OCI-LY1 (cell line): Measurements from ENCODE around the gene GLT1D1.

Source experiments
- EZH2 ChIP-seq: fragments of 200-600 bp; sonication (generic), shearing (Covaris generic); IDR thresholded peaks from 2 replicates; pipeline ENCODE4 v1.8.0; 2017; ENCODE audit warnings: borderline replicate concordance, mixed run types, mild to moderate bottlenecking, antibody characterized with exemption, low read length, moderate library complexity, mixed read lengths
- TF ChIP-seq, protein P1 (sequence below): fragments of 200-600 bp; sonication (generic), shearing (Covaris generic); IDR thresholded peaks from 2 replicates; pipeline ENCODE4 v1.5.1; 2017; ENCODE audit warnings: mild to moderate bottlenecking, antibody characterized with exemption, low read length, moderate library complexity, mixed read lengths

DNA sequence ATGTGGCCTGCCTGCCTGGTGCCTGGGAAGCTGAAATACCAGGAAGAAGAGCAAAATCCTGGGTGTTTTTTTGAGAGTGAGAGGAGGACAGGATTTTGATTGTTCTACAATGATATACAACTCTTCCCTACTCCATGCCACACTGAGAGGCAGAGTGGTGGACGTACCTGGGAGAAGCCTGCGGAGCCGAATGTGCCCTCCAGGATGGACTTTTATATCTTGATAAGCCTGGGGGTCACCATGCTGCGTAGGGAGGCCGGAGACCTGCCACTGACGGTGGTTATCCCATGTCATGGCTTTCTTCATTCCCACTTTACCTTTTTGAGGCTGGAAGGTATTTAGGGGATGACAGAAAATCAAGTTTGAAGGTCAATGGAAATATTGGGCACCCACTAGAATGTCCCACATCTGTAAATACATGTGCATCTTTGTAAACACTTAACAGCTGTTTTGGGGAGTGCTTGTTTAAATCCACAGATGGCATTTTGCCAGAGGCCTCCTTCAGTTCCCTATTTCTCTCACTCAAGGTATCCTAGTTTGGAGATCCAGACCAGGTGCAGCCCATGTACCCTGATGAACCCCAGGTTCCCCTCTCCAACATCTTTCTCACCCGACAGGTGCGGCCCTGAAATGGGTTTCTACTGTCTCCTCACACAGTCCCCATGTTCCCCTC lies 1.1 kb upstream of the GLT1D1 start:
- TF ChIP-seq, protein P1, sequence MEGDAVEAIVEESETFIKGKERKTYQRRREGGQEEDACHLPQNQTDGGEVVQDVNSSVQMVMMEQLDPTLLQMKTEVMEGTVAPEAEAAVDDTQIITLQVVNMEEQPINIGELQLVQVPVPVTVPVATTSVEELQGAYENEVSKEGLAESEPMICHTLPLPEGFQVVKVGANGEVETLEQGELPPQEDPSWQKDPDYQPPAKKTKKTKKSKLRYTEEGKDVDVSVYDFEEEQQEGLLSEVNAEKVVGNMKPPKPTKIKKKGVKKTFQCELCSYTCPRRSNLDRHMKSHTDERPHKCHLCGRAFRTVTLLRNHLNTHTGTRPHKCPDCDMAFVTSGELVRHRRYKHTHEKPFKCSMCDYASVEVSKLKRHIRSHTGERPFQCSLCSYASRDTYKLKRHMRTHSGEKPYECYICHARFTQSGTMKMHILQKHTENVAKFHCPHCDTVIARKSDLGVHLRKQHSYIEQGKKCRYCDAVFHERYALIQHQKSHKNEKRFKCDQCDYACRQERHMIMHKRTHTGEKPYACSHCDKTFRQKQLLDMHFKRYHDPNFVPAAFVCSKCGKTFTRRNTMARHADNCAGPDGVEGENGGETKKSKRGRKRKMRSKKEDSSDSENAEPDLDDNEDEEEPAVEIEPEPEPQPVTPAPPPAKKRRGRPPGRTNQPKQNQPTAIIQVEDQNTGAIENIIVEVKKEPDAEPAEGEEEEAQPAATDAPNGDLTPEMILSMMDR, result no peak
- TF ChIP-seq EZH2, result no peak
